HEK293 (cell line): Measurements from ENCODE around the gene CYBA.

Experiments
- CTCF ChIA-PET: fragments of 350-600 bp; formaldehyde crosslinking; extraction: SDS; loops from one replicate; lab custom pipeline; 2021; ENCODE audit warnings: antibody characterized with exemption; lab: Yijun Ruan, JAX
- POLR2A ChIA-PET: fragments of 300-600 bp; formaldehyde crosslinking; extraction: SDS; loops from one replicate; lab custom pipeline; 2020; ENCODE audit warnings: antibody characterized with exemption, inconsistent platforms; lab: Yijun Ruan, JAX
- H3K27ac ChIP-seq: fragments of 200-500 bp; sonication (Bioruptor generic); 2 replicates; pipeline ENCODE4 v1.5.1; 2014; ENCODE audit warnings: low read depth, low read length, control low read depth, inconsistent platforms; ENCODE audit errors: extremely low read depth
- H3K36me3 ChIP-seq, 2 experiments: fragments of 200-500 bp in 1 of 2; sonication (Bioruptor generic) in 1 of 2; 1 replicate in 1 of 2; 2 replicates in 1 of 2; pipeline ENCODE4 v1.5.1; 2014 to 2017; ENCODE audit warnings: inconsistent platforms in 2 of 2, low read length in 2 of 2; ENCODE audit not compliant: control insufficient read depth in 2 of 2, insufficient read depth in 1 of 2
- H3K4me1 ChIP-seq: fragments of 200-500 bp; sonication (Bioruptor generic); 2 replicates; pipeline ENCODE4 v1.5.1; 2014; ENCODE audit warnings: mild to moderate bottlenecking, low read length, inconsistent platforms; ENCODE audit not compliant: control insufficient read depth, insufficient read depth
- H3K4me3 ChIP-seq: 2 replicates; pipeline ENCODE4 v1.5.1; 2011; ENCODE audit warnings: low read depth, mild to moderate bottlenecking, control low read depth, low read length, moderate library complexity
- H3K9me3 ChIP-seq: fragments of 200-500 bp; sonication (Bioruptor generic); 2 replicates; pipeline ENCODE4 v1.5.1; 2014; ENCODE audit warnings: low read depth, low read length, inconsistent platforms; ENCODE audit not compliant: control insufficient read depth, insufficient read depth
- KLF10 ChIP-seq: fragments of 450-650 bp; IDR thresholded peaks from 2 replicates; pipeline ENCODE4 v1.5.1; 2018; ENCODE audit warnings: missing biosample characterization, mild to moderate bottlenecking, missing genetic modification characterization
- KLF7 ChIP-seq: fragments of 450-650 bp; formaldehyde crosslinking; IDR thresholded peaks from 2 replicates; pipeline ENCODE4 v1.5.1; 2016; ENCODE audit warnings: missing biosample characterization, missing genetic modification characterization, borderline replicate concordance
- KLF8 ChIP-seq: fragments of 450-650 bp; formaldehyde crosslinking; IDR thresholded peaks from 2 replicates; pipeline ENCODE4 v1.5.1; 2016; ENCODE audit warnings: missing biosample characterization, missing genetic modification characterization
- KLF9 ChIP-seq: fragments of 450-650 bp; formaldehyde crosslinking; IDR thresholded peaks from 2 replicates; pipeline ENCODE4 v1.5.1; 2016; ENCODE audit warnings: missing biosample characterization, missing genetic modification characterization, low read depth
- OSR2 ChIP-seq: fragments of 450-650 bp; formaldehyde crosslinking; IDR thresholded peaks from 2 replicates; pipeline ENCODE4 v1.5.1; 2016; ENCODE audit warnings: missing biosample characterization, missing genetic modification characterization
- PRDM10 ChIP-seq: fragments of 450-650 bp; formaldehyde crosslinking; IDR thresholded peaks from 2 replicates; pipeline ENCODE4 v1.5.1; 2016; ENCODE audit warnings: missing biosample characterization, missing genetic modification characterization
- SP7 ChIP-seq: fragments of 450-650 bp; formaldehyde crosslinking; IDR thresholded peaks from 2 replicates; pipeline ENCODE4 v1.5.1; 2016; ENCODE audit warnings: missing biosample characterization, missing genetic modification characterization
- ZBTB21 ChIP-seq: fragments of 450-650 bp; formaldehyde crosslinking; IDR thresholded peaks from 2 replicates; pipeline ENCODE4 v1.5.1; 2017; ENCODE audit warnings: missing biosample characterization, missing genetic modification characterization
- ZEB2 ChIP-seq: fragments of 450-650 bp; formaldehyde crosslinking; IDR thresholded peaks from 2 replicates; pipeline ENCODE4 v1.5.1; 2016; ENCODE audit warnings: missing biosample characterization, missing genetic modification characterization
- ZIC2 ChIP-seq: fragments of 450-650 bp; formaldehyde crosslinking; IDR thresholded peaks from 2 replicates; pipeline ENCODE4 v1.5.1; 2016; ENCODE audit warnings: missing biosample characterization, missing genetic modification characterization
- ZNF211 ChIP-seq: fragments of 450-650 bp; formaldehyde crosslinking; IDR thresholded peaks from 2 replicates; pipeline ENCODE4 v1.5.1; 2016; ENCODE audit warnings: low read depth, missing biosample characterization, missing genetic modification characterization
- ZNF302 ChIP-seq: fragments of 450-650 bp; formaldehyde crosslinking; IDR thresholded peaks from 2 replicates; pipeline ENCODE4 v1.5.1; 2016; ENCODE audit warnings: missing biosample characterization, missing genetic modification characterization, low read depth
- ZNF335 ChIP-seq: fragments of 450-650 bp; formaldehyde crosslinking; conservative IDR thresholded peaks from 2 replicates; pipeline ENCODE4 v1.5.1; 2016; ENCODE audit warnings: missing biosample characterization, missing genetic modification characterization
- ZNF341 ChIP-seq: fragments of 450-650 bp; formaldehyde crosslinking; IDR thresholded peaks from 2 replicates; pipeline ENCODE4; 2016; ENCODE audit warnings: low read depth, missing biosample characterization, missing genetic modification characterization
- ZNF449 ChIP-seq: fragments of 450-650 bp; formaldehyde crosslinking; IDR thresholded peaks from 2 replicates; pipeline ENCODE4 v1.5.1; 2017; ENCODE audit warnings: missing biosample characterization, mild to moderate bottlenecking, missing genetic modification characterization, moderate library complexity
- ZNF600 ChIP-seq: fragments of 450-650 bp; formaldehyde crosslinking; IDR thresholded peaks from 2 replicates; pipeline ENCODE4 v1.5.1; 2016; ENCODE audit warnings: missing biosample characterization, missing genetic modification characterization
- ZNF629 ChIP-seq: fragments of 450-650 bp; formaldehyde crosslinking; IDR thresholded peaks from 2 replicates; pipeline ENCODE4 v1.5.1; 2017; ENCODE audit warnings: missing biosample characterization, missing genetic modification characterization
- ZNF660 ChIP-seq: fragments of 450-650 bp; IDR thresholded peaks from 2 replicates; pipeline ENCODE4 v1.5.1; 2018; ENCODE audit warnings: missing biosample characterization, mild to moderate bottlenecking, missing genetic modification characterization
- ZNF747 ChIP-seq: fragments of 450-650 bp; formaldehyde crosslinking; IDR thresholded peaks from 2 replicates; pipeline ENCODE4 v1.5.1; 2016; ENCODE audit warnings: missing biosample characterization, missing genetic modification characterization
- ZXDB ChIP-seq: fragments of 450-650 bp; formaldehyde crosslinking; IDR thresholded peaks from 2 replicates; pipeline ENCODE4 v1.5.1; 2016; ENCODE audit warnings: missing biosample characterization, missing genetic modification characterization
- TF ChIP-seq, protein P1 (sequence below): fragments of 450-650 bp; formaldehyde crosslinking; IDR thresholded peaks from 2 replicates; pipeline ENCODE4 v1.5.1; 2016; ENCODE audit warnings: missing biosample characterization, missing genetic modification characterization, low read depth
- TF ChIP-seq, protein P2 (sequence below): fragments of 450-650 bp; IDR thresholded peaks from 2 replicates; pipeline ENCODE4 v1.5.1; 2018; ENCODE audit warnings: missing biosample characterization, mild to moderate bottlenecking, missing genetic modification characterization
- TF ChIP-seq, protein P3 (sequence below): fragments of 450-650 bp; formaldehyde crosslinking; IDR thresholded peaks from 2 replicates; pipeline ENCODE4 v1.5.0; 2017; ENCODE audit warnings: missing biosample characterization, missing genetic modification characterization, borderline replicate concordance

CYBA gene

DNA sequence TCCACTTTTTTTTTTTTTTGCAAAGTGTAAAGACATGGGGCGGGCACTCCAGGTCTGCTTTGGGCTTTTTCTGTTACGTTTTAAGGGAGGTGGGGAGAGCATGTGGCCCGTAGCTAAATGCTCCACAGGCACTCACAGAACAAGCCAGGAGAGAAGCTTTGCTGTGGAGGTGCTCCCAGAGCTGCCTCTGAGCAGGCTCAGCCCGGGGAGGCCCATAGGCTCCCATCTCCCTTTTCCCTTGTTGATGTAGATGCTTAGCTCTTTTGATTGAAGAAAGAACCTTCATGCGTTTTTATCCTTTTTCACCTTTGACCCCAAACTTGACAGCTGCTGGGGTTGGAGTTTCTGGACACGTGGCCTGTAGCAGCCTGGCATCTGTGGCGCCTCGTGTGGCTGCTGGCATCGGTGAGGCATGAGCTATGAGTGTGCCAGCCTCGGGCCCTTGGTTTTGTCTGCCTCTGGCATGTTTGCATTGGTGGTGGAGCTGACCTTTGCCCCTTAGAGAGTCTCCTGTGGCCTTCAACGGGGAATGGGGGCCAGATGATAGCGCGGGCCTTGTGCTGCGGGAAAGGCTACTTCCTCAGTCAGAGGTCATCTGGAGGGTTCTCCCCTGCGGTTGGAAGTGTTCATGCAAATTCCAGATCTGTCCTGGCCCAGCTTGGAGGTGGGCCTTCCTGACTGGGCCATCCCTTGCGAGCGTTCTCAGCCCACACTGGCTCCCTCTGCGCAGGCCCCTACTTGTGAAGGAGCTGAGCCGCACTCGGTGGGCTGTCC lies 32.5 kb downstream of the CYBA start (continued):
- TF ChIP-seq ZNF302 (tag by site-specific recombination) (no peak), ZNF449 (tag by site-specific recombination) (no peak)
- TF ChIP-seq, all 188 proteins: peak for 0

DNA sequence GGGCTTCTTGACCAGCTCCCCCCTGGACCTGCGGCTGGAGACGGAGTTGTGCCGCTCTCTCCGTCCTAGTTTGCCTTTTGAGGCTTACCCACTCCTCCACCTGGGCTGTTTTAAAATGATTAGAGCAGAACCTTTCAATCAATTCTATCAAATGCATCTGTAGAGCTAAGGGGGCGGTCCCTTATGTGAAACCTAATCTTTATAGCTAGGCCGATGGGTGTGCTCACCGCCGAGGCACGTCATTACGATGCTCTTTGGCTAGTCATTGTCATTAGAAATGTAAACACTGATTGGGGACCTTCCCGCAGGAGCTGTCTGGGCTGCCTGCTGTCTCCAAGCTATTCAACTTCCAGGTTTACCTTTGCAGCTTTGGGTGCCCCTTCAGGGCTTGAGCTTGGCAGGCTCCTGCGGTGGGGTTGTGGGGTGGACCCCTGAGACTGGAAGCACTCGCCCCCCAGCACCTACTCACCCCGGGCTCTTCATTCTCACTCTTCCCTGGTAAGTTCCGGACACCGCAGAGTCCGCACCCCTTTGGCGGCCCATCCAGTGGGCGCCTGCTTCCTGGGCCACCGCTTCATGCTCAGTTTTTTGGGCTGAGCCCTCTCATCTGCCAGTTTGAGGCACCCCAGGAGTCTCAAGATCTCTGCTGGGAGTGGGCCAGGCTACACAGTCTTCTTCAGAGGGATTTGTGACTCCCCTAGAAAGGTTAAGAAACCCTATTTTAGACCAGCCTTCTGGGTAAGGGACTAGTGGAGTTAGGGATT lies 33.4 kb downstream of the CYBA start:
- Histone ChIP-seq H3K4me1 (no peaks in the 10 kb centered on the region), H3K27ac (no peak overlapping the region; the same call in 1 of the 2 replicates), H3K9me3 (no peaks in the 10 kb centered on the region), H3K4me3 (no peak overlapping the region), H3K36me3 (peaks cover 4 to 66% of the 10 kb centered on the region in 2 experiments; a peak in 2 of 3 replicates)
- CTCF ChIA-PET: interaction anchor here (1.1 kb wide), 1 partner anchor 15 kb away, joined by 5 read pairs; no protein-coding TSS in a partner anchor
- POLR2A ChIA-PET: interaction anchor here (1.1 kb wide), 1 partner anchor 47 kb away, joined by 9 read pairs; the partner anchor contains the start of gene ZC3H18
- TF ChIP-seq KLF10 (tag by site-specific recombination) (peak; percentile 77; the same call in 1 of the 2 replicates), ZIC2 (0 out of 2 replicates have a peak, but pooled peaks have one; percentile 13), PRDM10 (0 out of 2 replicates have a peak, but pooled peaks have one; percentile 17), ZNF600 (peak; percentile 64; the same call in 1 of the 2 replicates), ZBTB21 (tag by site-specific recombination) (peak; percentile 64; the same call in 1 of the 2 replicates), KLF7 (tag by site-specific recombination) (no peak), OSR2 (peak; percentile 61), ZNF335 (tag by site-specific recombination) (peak; percentile 77), KLF8 (tag by site-specific recombination) (0 out of 2 replicates have a peak, but pooled peaks have one; percentile 24), ZNF211 (tag by site-specific recombination) (no peak), ZNF341 (tag by site-specific recombination) (no peak), KLF9 (tag by site-specific recombination) (peak; percentile 69), ZNF629 (tag by site-specific recombination) (peak; percentile 89), ZNF747 (tag by site-specific recombination) (no peak), SP7 (peak; percentile 74), ZEB2 (tag by site-specific recombination) (peak; percentile 65), ZNF660 (tag by site-specific recombination) (0 out of 2 replicates have a peak, but pooled peaks have one; percentile 36), ZXDB (tag by site-specific recombination) (peak; percentile 68)
- TF ChIP-seq, protein P1, sequence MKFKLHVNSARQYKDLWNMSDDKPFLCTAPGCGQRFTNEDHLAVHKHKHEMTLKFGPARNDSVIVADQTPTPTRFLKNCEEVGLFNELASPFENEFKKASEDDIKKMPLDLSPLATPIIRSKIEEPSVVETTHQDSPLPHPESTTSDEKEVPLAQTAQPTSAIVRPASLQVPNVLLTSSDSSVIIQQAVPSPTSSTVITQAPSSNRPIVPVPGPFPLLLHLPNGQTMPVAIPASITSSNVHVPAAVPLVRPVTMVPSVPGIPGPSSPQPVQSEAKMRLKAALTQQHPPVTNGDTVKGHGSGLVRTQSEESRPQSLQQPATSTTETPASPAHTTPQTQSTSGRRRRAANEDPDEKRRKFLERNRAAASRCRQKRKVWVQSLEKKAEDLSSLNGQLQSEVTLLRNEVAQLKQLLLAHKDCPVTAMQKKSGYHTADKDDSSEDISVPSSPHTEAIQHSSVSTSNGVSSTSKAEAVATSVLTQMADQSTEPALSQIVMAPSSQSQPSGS (tag by site-specific recombination): peak; percentile 46; the same call in 1 of the 2 replicates
- TF ChIP-seq, protein P2, sequence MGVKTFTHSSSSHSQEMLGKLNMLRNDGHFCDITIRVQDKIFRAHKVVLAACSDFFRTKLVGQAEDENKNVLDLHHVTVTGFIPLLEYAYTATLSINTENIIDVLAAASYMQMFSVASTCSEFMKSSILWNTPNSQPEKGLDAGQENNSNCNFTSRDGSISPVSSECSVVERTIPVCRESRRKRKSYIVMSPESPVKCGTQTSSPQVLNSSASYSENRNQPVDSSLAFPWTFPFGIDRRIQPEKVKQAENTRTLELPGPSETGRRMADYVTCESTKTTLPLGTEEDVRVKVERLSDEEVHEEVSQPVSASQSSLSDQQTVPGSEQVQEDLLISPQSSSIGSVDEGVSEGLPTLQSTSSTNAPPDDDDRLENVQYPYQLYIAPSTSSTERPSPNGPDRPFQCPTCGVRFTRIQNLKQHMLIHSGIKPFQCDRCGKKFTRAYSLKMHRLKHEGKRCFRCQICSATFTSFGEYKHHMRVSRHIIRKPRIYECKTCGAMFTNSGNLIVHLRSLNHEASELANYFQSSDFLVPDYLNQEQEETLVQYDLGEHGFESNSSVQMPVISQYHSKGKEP: 0 out of 2 replicates have a peak, but pooled peaks have one; percentile 7
- TF ChIP-seq, protein P3, sequence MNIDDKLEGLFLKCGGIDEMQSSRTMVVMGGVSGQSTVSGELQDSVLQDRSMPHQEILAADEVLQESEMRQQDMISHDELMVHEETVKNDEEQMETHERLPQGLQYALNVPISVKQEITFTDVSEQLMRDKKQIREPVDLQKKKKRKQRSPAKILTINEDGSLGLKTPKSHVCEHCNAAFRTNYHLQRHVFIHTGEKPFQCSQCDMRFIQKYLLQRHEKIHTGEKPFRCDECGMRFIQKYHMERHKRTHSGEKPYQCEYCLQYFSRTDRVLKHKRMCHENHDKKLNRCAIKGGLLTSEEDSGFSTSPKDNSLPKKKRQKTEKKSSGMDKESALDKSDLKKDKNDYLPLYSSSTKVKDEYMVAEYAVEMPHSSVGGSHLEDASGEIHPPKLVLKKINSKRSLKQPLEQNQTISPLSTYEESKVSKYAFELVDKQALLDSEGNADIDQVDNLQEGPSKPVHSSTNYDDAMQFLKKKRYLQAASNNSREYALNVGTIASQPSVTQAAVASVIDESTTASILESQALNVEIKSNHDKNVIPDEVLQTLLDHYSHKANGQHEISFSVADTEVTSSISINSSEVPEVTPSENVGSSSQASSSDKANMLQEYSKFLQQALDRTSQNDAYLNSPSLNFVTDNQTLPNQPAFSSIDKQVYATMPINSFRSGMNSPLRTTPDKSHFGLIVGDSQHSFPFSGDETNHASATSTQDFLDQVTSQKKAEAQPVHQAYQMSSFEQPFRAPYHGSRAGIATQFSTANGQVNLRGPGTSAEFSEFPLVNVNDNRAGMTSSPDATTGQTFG (tag by site-specific recombination): no peak
